IPS-18a (cell line): ENCODE data around the gene PRTG.
"Not testable (repeated sequence)": the region's sequence is repeated elsewhere in the genome, so short reads cannot be mapped to it uniquely, and the experiment has no call there.

ENCODE experiments used
- H3K27ac ChIP-seq: one replicate; pipeline ENCODE4 v1.5.1; 2013; ENCODE audit warnings: low read length
- H3K27me3 ChIP-seq: one replicate; pipeline ENCODE4 v1.6.1; 2013; ENCODE audit warnings: mild to moderate bottlenecking, low read length; ENCODE audit not compliant: control insufficient read depth, insufficient read depth
- H3K36me3 ChIP-seq: one replicate; pipeline ENCODE4 v1.6.1; 2013; ENCODE audit warnings: low read depth, low read length; ENCODE audit not compliant: control insufficient read depth
- H3K4me1 ChIP-seq: one replicate; pipeline ENCODE4 v1.6.1; 2013; ENCODE audit warnings: low read depth, low read length; ENCODE audit not compliant: control insufficient read depth
- H3K4me3 ChIP-seq: one replicate; pipeline ENCODE4 v1.5.1; 2013; ENCODE audit warnings: low read length
- H3K9ac ChIP-seq: one replicate; pipeline ENCODE4 v1.6.1; 2013; ENCODE audit warnings: mild to moderate bottlenecking, low read length, moderate library complexity
- H3K9me3 ChIP-seq: one replicate; pipeline ENCODE4 v1.6.1; 2013; ENCODE audit warnings: low read depth, low read length; ENCODE audit not compliant: control insufficient read depth

PRTG gene

GRCh38 chr15:55694652-55695150 lies 48.3 kb downstream of the PRTG start:
- H3K36me3 ChIP-seq, result no peaks in the 10 kb centered on the region
- no peaks in the 10 kb centered on the region for H3K27me3 ChIP-seq
- H3K27ac ChIP-seq, result no peak overlapping the region
- no peaks in the 10 kb centered on the region for H3K9me3 ChIP-seq
- peak overlapping the region; percentile 46 for H3K4me3 ChIP-seq
- no peak overlapping the region for H3K9ac ChIP-seq
- peaks cover 12% of the 10 kb centered on the region for H3K4me1 ChIP-seq

GRCh38 chr15:55693116-55693515 lies 49.8 kb downstream of the PRTG start:
- not testable (repeated sequence) for H3K4me3 ChIP-seq, H3K27ac ChIP-seq, H3K9me3 ChIP-seq, H3K27me3 ChIP-seq, H3K9ac ChIP-seq, H3K36me3 ChIP-seq
- peaks cover 14% of the 10 kb centered on the region for H3K4me1 ChIP-seq

GRCh38 chr15:55687792-55688191 lies 55.2 kb downstream of the PRTG start:
- no peak overlapping the region for H3K27ac ChIP-seq
- H3K9me3 ChIP-seq, result no peaks in the 10 kb centered on the region
- H3K36me3 ChIP-seq, result no peaks in the 10 kb centered on the region
- no peak overlapping the region for H3K4me3 ChIP-seq
- no peak overlapping the region for H3K9ac ChIP-seq
- no peaks in the 10 kb centered on the region for H3K27me3 ChIP-seq
- peaks cover 8% of the 10 kb centered on the region for H3K4me1 ChIP-seq

- H3K9ac ChIP-seq, result no peak overlapping the region
- H3K9me3 ChIP-seq, result no peaks in the 10 kb centered on the region
- no peaks in the 10 kb centered on the region for H3K36me3 ChIP-seq
- peaks cover 8% of the 10 kb centered on the region for H3K4me1 ChIP-seq
- no peak overlapping the region for H3K4me3 ChIP-seq
- H3K27me3 ChIP-seq, result no peaks in the 10 kb centered on the region
- H3K27ac ChIP-seq, result no peak overlapping the region
These were observed 57.7 kb downstream of the PRTG start for GRCh38 chr15:55685286-55685685.

GRCh38 chr15:55683376-55683775 lies 59.6 kb downstream of the PRTG start:
- H3K4me3 ChIP-seq, result no peak overlapping the region
- no peak overlapping the region for H3K27ac ChIP-seq
- no peaks in the 10 kb centered on the region for H3K9me3 ChIP-seq
- peaks cover 8% of the 10 kb centered on the region for H3K4me1 ChIP-seq
- no peak overlapping the region for H3K9ac ChIP-seq
- no peaks in the 10 kb centered on the region for H3K27me3 ChIP-seq
- no peaks in the 10 kb centered on the region for H3K36me3 ChIP-seq

- Histone ChIP-seq H3K27ac (no peak overlapping the region), H3K4me1 (peaks cover 4% of the 10 kb centered on the region), H3K9me3 (no peaks in the 10 kb centered on the region), H3K36me3 (no peaks in the 10 kb centered on the region), H3K9ac (no peak overlapping the region), H3K27me3 (no peaks in the 10 kb centered on the region), H3K4me3 (no peak overlapping the region)
These were observed 61.3 kb downstream of the PRTG start for GRCh38 chr15:55681631-55682030.

- Histone ChIP-seq H3K4me1 (peaks cover 18% of the 10 kb centered on the region), H3K27me3 (no peaks in the 10 kb centered on the region), H3K27ac (no peak overlapping the region), H3K36me3 (no peaks in the 10 kb centered on the region), H3K9ac (no peak overlapping the region), H3K9me3 (no peaks in the 10 kb centered on the region), H3K4me3 (no peak overlapping the region)
These were observed 66.4 kb downstream of the PRTG start for GRCh38 chr15:55676507-55676906.

- Histone ChIP-seq H3K9me3 (no peaks in the 10 kb centered on the region), H3K4me1 (peaks cover 23% of the 10 kb centered on the region), H3K4me3 (no peak overlapping the region), H3K27ac (no peak overlapping the region), H3K9ac (no peak overlapping the region), H3K27me3 (no peaks in the 10 kb centered on the region), H3K36me3 (no peaks in the 10 kb centered on the region)
These were observed 69.7 kb downstream of the PRTG start for GRCh38 chr15:55673287-55673686.

- H3K27ac ChIP-seq, result no peak overlapping the region
- no peak overlapping the region for H3K9ac ChIP-seq
- peaks cover 5% of the 10 kb centered on the region for H3K4me1 ChIP-seq
- no peaks in the 10 kb centered on the region for H3K27me3 ChIP-seq
- no peak overlapping the region for H3K4me3 ChIP-seq
- no peaks in the 10 kb centered on the region for H3K36me3 ChIP-seq
- H3K9me3 ChIP-seq, result no peaks in the 10 kb centered on the region
These were observed 73.7 kb downstream of the PRTG start for GRCh38 chr15:55669270-55669669.

- H3K27ac ChIP-seq, result no peak overlapping the region
- H3K36me3 ChIP-seq, result no peaks in the 10 kb centered on the region
- H3K9ac ChIP-seq, result no peak overlapping the region
- H3K4me1 ChIP-seq, result peaks cover 29% of the 10 kb centered on the region
- H3K4me3 ChIP-seq, result no peak overlapping the region
- H3K27me3 ChIP-seq, result no peaks in the 10 kb centered on the region
- no peaks in the 10 kb centered on the region for H3K9me3 ChIP-seq
These were observed 77.2 kb downstream of the PRTG start for GRCh38 chr15:55665605-55666227.

- H3K4me1 ChIP-seq, result peaks cover 38% of the 10 kb centered on the region
- no peaks in the 10 kb centered on the region for H3K27me3 ChIP-seq
- no peaks in the 10 kb centered on the region for H3K36me3 ChIP-seq
- no peaks in the 10 kb centered on the region for H3K9me3 ChIP-seq
- no peak overlapping the region for H3K9ac ChIP-seq
- H3K4me3 ChIP-seq, result peak overlapping the region; percentile 1
- H3K27ac ChIP-seq, result no peak overlapping the region
These were observed 81.5 kb downstream of the PRTG start for GRCh38 chr15:55661428-55661827.

- H3K9me3 ChIP-seq, result no peaks in the 10 kb centered on the region
- no peak overlapping the region for H3K4me3 ChIP-seq
- peaks cover 38% of the 10 kb centered on the region for H3K4me1 ChIP-seq
- H3K27ac ChIP-seq, result no peak overlapping the region
- H3K9ac ChIP-seq, result no peak overlapping the region
- no peaks in the 10 kb centered on the region for H3K27me3 ChIP-seq
- no peaks in the 10 kb centered on the region for H3K36me3 ChIP-seq
These were observed 82.8 kb downstream of the PRTG start for GRCh38 chr15:55660153-55660552.
